Gastrocnemius medialis (tissue), 4 donors: Measurements from ENCODE around the gene LONP2.

Experiments used
- POLR2A ChIP-seq, 2 donors: fragments of 450-650 bp; IDR thresholded peaks; one replicate each; pipeline ENCODE4 v1.6.1; 2017; ENCODE audit warnings: antibody characterized with exemption in 2 of 2, mild to moderate bottlenecking in 2 of 2, moderate library complexity in 2 of 2
- TF ChIP-seq, protein P1 (sequence below), 5 experiments: fragments of 450-650 bp in 3 of 5; fragments of 200-600 bp in 2 of 5; sonication (generic) in 2 of 5; IDR thresholded peaks in 4 of 5; conservative IDR thresholded peaks in 1 of 5; 1 replicate in 4 of 5; 2 replicates in 1 of 5; pipeline ENCODE4 v1.5.1; 2016 to 2019; ENCODE audit warnings: antibody characterized with exemption in 5 of 5, mild to moderate bottlenecking in 3 of 5, moderate library complexity in 3 of 5

DNA sequence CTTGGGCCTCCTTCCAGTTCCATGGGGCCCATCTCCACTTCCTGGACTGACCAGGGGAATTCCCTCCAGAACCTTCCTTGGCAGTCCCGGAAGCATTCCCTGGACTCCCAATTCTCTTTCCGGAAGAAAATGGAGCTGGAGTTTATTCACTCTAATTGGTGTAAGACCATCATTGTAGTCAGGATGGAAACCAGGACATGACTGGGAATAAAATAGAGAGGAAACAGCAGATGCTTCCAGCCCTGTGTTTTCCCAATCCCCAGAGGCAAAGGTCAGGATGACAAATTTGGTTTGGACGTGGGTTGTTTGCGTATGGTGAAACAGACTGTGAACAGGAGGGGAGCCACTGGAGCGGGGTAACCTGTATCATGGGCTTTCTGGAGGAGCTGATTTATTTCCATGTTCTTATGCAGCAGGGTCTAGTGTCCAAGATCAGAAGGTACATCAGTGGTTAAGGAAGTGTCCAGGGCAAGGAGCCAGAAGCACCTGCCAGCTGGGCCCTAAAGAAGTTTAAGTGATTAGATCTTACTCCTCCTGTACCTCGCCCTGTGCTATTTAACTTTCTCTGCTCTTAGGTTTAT is 8.5 kb upstream of the LONP2 start:
- TF ChIP-seq POLR2A (IDR thresholded peaks at IDR 0.05), result no peak
- TF ChIP-seq, protein P1, sequence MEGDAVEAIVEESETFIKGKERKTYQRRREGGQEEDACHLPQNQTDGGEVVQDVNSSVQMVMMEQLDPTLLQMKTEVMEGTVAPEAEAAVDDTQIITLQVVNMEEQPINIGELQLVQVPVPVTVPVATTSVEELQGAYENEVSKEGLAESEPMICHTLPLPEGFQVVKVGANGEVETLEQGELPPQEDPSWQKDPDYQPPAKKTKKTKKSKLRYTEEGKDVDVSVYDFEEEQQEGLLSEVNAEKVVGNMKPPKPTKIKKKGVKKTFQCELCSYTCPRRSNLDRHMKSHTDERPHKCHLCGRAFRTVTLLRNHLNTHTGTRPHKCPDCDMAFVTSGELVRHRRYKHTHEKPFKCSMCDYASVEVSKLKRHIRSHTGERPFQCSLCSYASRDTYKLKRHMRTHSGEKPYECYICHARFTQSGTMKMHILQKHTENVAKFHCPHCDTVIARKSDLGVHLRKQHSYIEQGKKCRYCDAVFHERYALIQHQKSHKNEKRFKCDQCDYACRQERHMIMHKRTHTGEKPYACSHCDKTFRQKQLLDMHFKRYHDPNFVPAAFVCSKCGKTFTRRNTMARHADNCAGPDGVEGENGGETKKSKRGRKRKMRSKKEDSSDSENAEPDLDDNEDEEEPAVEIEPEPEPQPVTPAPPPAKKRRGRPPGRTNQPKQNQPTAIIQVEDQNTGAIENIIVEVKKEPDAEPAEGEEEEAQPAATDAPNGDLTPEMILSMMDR (IDR thresholded peaks at IDR 0.05 in 4 of 5, conservative IDR thresholded peaks at IDR 0.05 in 1 of 5), result no peak
